ENCODE measurements around the gene BCLAF1.

The BCLAF1 gene

GRCh38 chr6:136289579-136290409, at the start of gene BCLAF1:
TSS of gene BCLAF1 (minus strand) at chr6:136289846. CDS start at chr6:136279866, 9,980 bp downstream.
- DNase-seq (ENCODE audit: low spot score), result peak; percentile 100

GRCh38 chr6:136338486-136338885, 48.8 kb upstream of the BCLAF1 start:
- DNase-seq (ENCODE audit: low spot score), result no peak

GRCh38 chr6:136337606-136338005, 48.0 kb upstream of the BCLAF1 start:
- no peak for DNase-seq (ENCODE audit: low spot score)

GRCh38 chr6:136337121-136337520, 47.5 kb upstream of the BCLAF1 start:
- DNase-seq (ENCODE audit: low spot score), result no peak

- no peak for DNase-seq (ENCODE audit: low spot score)
Observed at GRCh38 chr6:136335736-136336363, 46.2 kb upstream of the BCLAF1 start.

GRCh38 chr6:136334853-136335252, 45.2 kb upstream of the BCLAF1 start:
- DNase-seq (ENCODE audit: low spot score), result no peak

- DNase-seq (ENCODE audit: low spot score), result no peak
Observed at GRCh38 chr6:136334465-136334846, 44.8 kb upstream of the BCLAF1 start.

- no peak for DNase-seq (ENCODE audit: low spot score)
Observed at GRCh38 chr6:136333824-136334464, 44.3 kb upstream of the BCLAF1 start.

GRCh38 chr6:136331461-136331860, 41.8 kb upstream of the BCLAF1 start:
- no peak for DNase-seq (ENCODE audit: low spot score)

GRCh38 chr6:136330634-136331033, 41.0 kb upstream of the BCLAF1 start:
- no peak for DNase-seq (ENCODE audit: low spot score)

GRCh38 chr6:136326038-136326553, 36.5 kb upstream of the BCLAF1 start:
- no peak for DNase-seq (ENCODE audit: low spot score)

GRCh38 chr6:136324686-136325380, 35.2 kb upstream of the BCLAF1 start:
- DNase-seq (ENCODE audit: low spot score), result no peak

GRCh38 chr6:136323431-136324112, 33.9 kb upstream of the BCLAF1 start:
- DNase-seq (ENCODE audit: low spot score), result no peak

GRCh38 chr6:136319732-136320131, 30.1 kb upstream of the BCLAF1 start:
- no peak for DNase-seq (ENCODE audit: low spot score)

- DNase-seq (ENCODE audit: low spot score), result no peak
Observed at GRCh38 chr6:136318676-136319075, 29.0 kb upstream of the BCLAF1 start.

GRCh38 chr6:136317971-136318370, 28.3 kb upstream of the BCLAF1 start:
- no peak for DNase-seq (ENCODE audit: low spot score)

- peak; percentile 66 for DNase-seq (ENCODE audit: low spot score)
Observed at GRCh38 chr6:136317021-136317694, 27.5 kb upstream of the BCLAF1 start.

- no peak for DNase-seq (ENCODE audit: low spot score)
Observed at GRCh38 chr6:136315594-136315993, 25.9 kb upstream of the BCLAF1 start.

- no peak for DNase-seq (ENCODE audit: low spot score)
Observed at GRCh38 chr6:136312975-136313374, 23.3 kb upstream of the BCLAF1 start.

GRCh38 chr6:136309729-136310311, 20.2 kb upstream of the BCLAF1 start:
- DNase-seq (ENCODE audit: low spot score), result no peak

GRCh38 chr6:136309171-136309570, 19.5 kb upstream of the BCLAF1 start:
- no peak for DNase-seq (ENCODE audit: low spot score)
